ENCODE measurements around the gene CCDC24. TPM values are rescaled to one million over a fixed set of nuclear protein-coding genes. Genes with fewer than 3 reads are reported as not detected.

CCDC24 gene
- polyA plus RNA-seq, 3 donors = 1.1 to 3.0 (median 1.9) TPM

DNA sequence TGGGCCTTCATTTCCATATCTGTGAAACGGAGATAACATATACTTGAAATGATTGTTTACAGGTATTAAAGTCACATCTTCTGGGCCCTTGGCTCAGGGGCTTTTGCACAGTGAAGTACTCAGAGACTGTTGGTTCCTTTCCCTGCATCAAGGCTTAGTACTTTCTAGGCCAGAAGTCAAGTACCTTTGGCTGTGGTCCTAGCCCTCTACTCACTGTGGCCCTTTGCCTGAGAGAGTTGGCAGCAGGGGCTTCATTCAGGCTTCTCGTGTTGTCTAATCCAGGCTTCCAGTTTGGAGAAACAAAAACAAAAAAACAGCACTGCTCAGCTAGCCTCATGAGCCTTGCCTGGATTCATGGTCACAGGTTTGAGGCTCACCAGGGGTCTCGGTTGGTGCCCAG lies 29.7 kb upstream of the CCDC24 start:
- no peaks in the 10 kb centered on the region for H3K27me3 Mint-ChIP-seq (ENCODE audit: low read depth in 3 of 3)
- Histone ChIP-seq H3K79me2 (ENCODE audit: insufficient read depth, low read length) (no peaks in the 10 kb centered on the region), H3K9ac (ENCODE audit: insufficient read depth, low read length, poor library complexity, severe bottlenecking) (no peak overlapping the region), H3K4me2 (replicated peaks; ENCODE audit: extremely low read depth, low read length, poor library complexity, severe bottlenecking) (no peak overlapping the region), H3K27ac (ENCODE audit: low read depth in 1 of 2, low read length in 2 of 2) (no peak overlapping the region), H3K4me1 (ENCODE audit: control insufficient read depth in 1 of 2, insufficient read depth in 2 of 2, low read length in 2 of 2) (peaks cover 20 to 22% of the 10 kb centered on the region in 2 donors), H2AFZ (ENCODE audit: insufficient read depth, low read depth, low read length, poor library complexity, severe bottlenecking) (no peak overlapping the region), H3K27me3 (ENCODE audit: control insufficient read depth in 2 of 2, insufficient read depth in 2 of 2, low read length in 2 of 2) (no peaks in the 10 kb centered on the region), H3K36me3 (replicated peaks in 1 of 2; ENCODE audit: control insufficient read depth in 1 of 2, insufficient read depth in 2 of 2, low read length in 2 of 2) (peaks cover 53 to 87% of the 10 kb centered on the region in 2 donors), H3K4me3 (replicated peaks in 1 of 3; ENCODE audit: low read depth in 2 of 3, low read length in 3 of 3) (no peak overlapping the region), H3K9me3 (replicated peaks in 1 of 2; ENCODE audit: control insufficient read depth in 1 of 2, insufficient read depth in 1 of 2, low read length in 2 of 2) (no peaks in the 10 kb centered on the region), H4K20me1 (ENCODE audit: insufficient read depth, low read length) (no peaks in the 10 kb centered on the region)
- peaks cover 0 to 2% (median 0%) of the 10 kb centered on the region in 7 donors for H3K9me3 Mint-ChIP-seq
- H3K36me3 Mint-ChIP-seq = peaks cover 42 to 53% of the 10 kb centered on the region in 2 donors
- intact Hi-C loops (cut with micrococcal nuclease) = no loop called here
- peak overlapping the region in 1 of 7 donors; percentile 16 for H3K27ac Mint-ChIP-seq
- DNase-seq = no peak
- H3K4me1 Mint-ChIP-seq = no peaks in the 10 kb centered on the region
- no peak overlapping the region for H3K4me3 Mint-ChIP-seq
- TF ChIP-seq, protein P1, sequence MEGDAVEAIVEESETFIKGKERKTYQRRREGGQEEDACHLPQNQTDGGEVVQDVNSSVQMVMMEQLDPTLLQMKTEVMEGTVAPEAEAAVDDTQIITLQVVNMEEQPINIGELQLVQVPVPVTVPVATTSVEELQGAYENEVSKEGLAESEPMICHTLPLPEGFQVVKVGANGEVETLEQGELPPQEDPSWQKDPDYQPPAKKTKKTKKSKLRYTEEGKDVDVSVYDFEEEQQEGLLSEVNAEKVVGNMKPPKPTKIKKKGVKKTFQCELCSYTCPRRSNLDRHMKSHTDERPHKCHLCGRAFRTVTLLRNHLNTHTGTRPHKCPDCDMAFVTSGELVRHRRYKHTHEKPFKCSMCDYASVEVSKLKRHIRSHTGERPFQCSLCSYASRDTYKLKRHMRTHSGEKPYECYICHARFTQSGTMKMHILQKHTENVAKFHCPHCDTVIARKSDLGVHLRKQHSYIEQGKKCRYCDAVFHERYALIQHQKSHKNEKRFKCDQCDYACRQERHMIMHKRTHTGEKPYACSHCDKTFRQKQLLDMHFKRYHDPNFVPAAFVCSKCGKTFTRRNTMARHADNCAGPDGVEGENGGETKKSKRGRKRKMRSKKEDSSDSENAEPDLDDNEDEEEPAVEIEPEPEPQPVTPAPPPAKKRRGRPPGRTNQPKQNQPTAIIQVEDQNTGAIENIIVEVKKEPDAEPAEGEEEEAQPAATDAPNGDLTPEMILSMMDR (IDR thresholded peaks at IDR 0.05) = no peak
- WGBS (ENCODE audit: insufficient coverage) = 94% methylated on average over 2 of the region's 3 CpGs

DNA sequence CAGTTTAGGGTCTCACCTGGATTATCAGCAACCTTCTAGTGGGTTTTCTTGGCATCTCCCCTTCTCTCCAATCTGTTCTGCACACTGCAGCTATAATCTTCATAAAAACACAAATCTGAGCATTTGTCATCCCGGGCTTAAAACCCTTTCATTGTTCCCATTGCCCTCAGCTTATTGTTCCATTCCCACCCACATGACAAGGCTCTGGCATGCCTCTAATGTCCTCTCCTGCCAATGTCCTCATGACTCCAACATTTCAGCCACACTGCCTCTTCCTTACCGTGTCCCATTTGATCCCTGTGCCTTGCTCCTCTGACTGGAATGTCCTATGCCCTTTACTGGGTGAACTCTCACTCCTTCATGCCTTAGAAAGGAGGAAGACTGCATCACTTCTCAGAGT lies 29.1 kb upstream of the CCDC24 start:
- Histone ChIP-seq H3K27ac (ENCODE audit: low read depth in 1 of 2, low read length in 2 of 2) (no peak overlapping the region), H3K4me3 (replicated peaks in 1 of 3; ENCODE audit: low read depth in 2 of 3, low read length in 3 of 3) (no peak overlapping the region), H4K20me1 (ENCODE audit: insufficient read depth, low read length) (no peaks in the 10 kb centered on the region), H3K36me3 (replicated peaks in 1 of 2; ENCODE audit: control insufficient read depth in 1 of 2, insufficient read depth in 2 of 2, low read length in 2 of 2) (peaks cover 48 to 86% of the 10 kb centered on the region in 2 donors), H2AFZ (ENCODE audit: insufficient read depth, low read depth, low read length, poor library complexity, severe bottlenecking) (no peak overlapping the region), H3K4me1 (ENCODE audit: control insufficient read depth in 1 of 2, insufficient read depth in 2 of 2, low read length in 2 of 2) (peaks cover 20 to 22% of the 10 kb centered on the region in 2 donors), H3K4me2 (replicated peaks; ENCODE audit: extremely low read depth, low read length, poor library complexity, severe bottlenecking) (no peak overlapping the region), H3K9me3 (replicated peaks in 1 of 2; ENCODE audit: control insufficient read depth in 1 of 2, insufficient read depth in 1 of 2, low read length in 2 of 2) (no peaks in the 10 kb centered on the region), H3K79me2 (ENCODE audit: insufficient read depth, low read length) (no peaks in the 10 kb centered on the region), H3K27me3 (ENCODE audit: control insufficient read depth in 2 of 2, insufficient read depth in 2 of 2, low read length in 2 of 2) (no peaks in the 10 kb centered on the region), H3K9ac (ENCODE audit: insufficient read depth, low read length, poor library complexity, severe bottlenecking) (no peak overlapping the region)
- Mint-ChIP-seq H3K27me3 (ENCODE audit: low read depth in 3 of 3) (no peaks in the 10 kb centered on the region), H3K4me3 (no peak overlapping the region), H3K36me3 (peaks cover 42 to 52% of the 10 kb centered on the region in 2 donors), H3K9me3 (peaks cover 0 to 2% (median 0%) of the 10 kb centered on the region in 7 donors), H3K27ac (no peak overlapping the region), H3K4me1 (no peaks in the 10 kb centered on the region)
- intact Hi-C loops (cut with micrococcal nuclease) = no loop called here
- WGBS (ENCODE audit: insufficient coverage) = 90% methylated on average over 2 of the region's 2 CpGs
- TF ChIP-seq, protein P1 (IDR thresholded peaks at IDR 0.05) = no peak
- no peak for DNase-seq

Measured in CD14-positive monocyte (primary cell).